ENCODE measurements around the gene KRT13.

Gene KRT13

GRCh38 chr17:41468346-41468745 lies 37.1 kb downstream of the KRT13 start:
- TF ChIP-seq CTCF (IDR thresholded peaks at IDR 0.05; ENCODE audit: low read depth, low read length) = no peak
- no peak for DNase-seq (ENCODE audit: low read depth in 2 of 2)

GRCh38 chr17:41467561-41467960 lies 37.9 kb downstream of the KRT13 start:
- TF ChIP-seq CTCF (IDR thresholded peaks at IDR 0.05; ENCODE audit: low read depth, low read length) = no peak
- no peak overlapping the region for H3K4me3 ChIP-seq (replicated peaks in 1 of 2; ENCODE audit: low read depth in 2 of 2, low read length in 2 of 2)
- peak in 1 of 2 donors; percentile 75 for DNase-seq (ENCODE audit: low read depth in 2 of 2)

More at GRCh38 chr17:41468346-41468745, 37.1 kb downstream of the KRT13 start:
- no peak overlapping the region for H3K4me3 ChIP-seq (replicated peaks in 1 of 2; ENCODE audit: low read depth in 2 of 2, low read length in 2 of 2)

- no peak within 1 kb of the TSS for H3K4me3 ChIP-seq (replicated peaks in 1 of 2; ENCODE audit: low read depth in 2 of 2, low read length in 2 of 2)
- TF ChIP-seq CTCF (IDR thresholded peaks at IDR 0.05; ENCODE audit: low read depth, low read length) = no peak
- no peak for DNase-seq (ENCODE audit: low read depth in 2 of 2)
These were observed 38.4 kb downstream of the KRT13 start, which contains the start of gene KRT32 for GRCh38 chr17:41466988-41467387. Gene KRT32 (minus strand): TSS chr17:41467386. CDS start chr17:41467325, 61 bp downstream.

- no peak for TF ChIP-seq CTCF (IDR thresholded peaks at IDR 0.05; ENCODE audit: low read depth, low read length)
- no peak overlapping the region for H3K4me3 ChIP-seq (replicated peaks in 1 of 2; ENCODE audit: low read depth in 2 of 2, low read length in 2 of 2)
- peak; percentile 67 to 90 for DNase-seq (ENCODE audit: low read depth in 2 of 2)
These were observed 40.7 kb downstream of the KRT13 start for GRCh38 chr17:41464682-41465081.

GRCh38 chr17:41464173-41464572 lies 41.2 kb downstream of the KRT13 start:
- H3K4me3 ChIP-seq (replicated peaks in 1 of 2; ENCODE audit: low read depth in 2 of 2, low read length in 2 of 2) = no peak overlapping the region
- TF ChIP-seq CTCF (IDR thresholded peaks at IDR 0.05; ENCODE audit: low read depth, low read length) = no peak
- DNase-seq (ENCODE audit: low read depth in 2 of 2) = no peak

GRCh38 chr17:41463746-41464145 lies 41.7 kb downstream of the KRT13 start:
- no peak overlapping the region for H3K4me3 ChIP-seq (replicated peaks in 1 of 2; ENCODE audit: low read depth in 2 of 2, low read length in 2 of 2)
- DNase-seq (ENCODE audit: low read depth in 2 of 2) = no peak
- no peak for TF ChIP-seq CTCF (IDR thresholded peaks at IDR 0.05; ENCODE audit: low read depth, low read length)

- no peak for DNase-seq (ENCODE audit: low read depth in 2 of 2)
- no peak for TF ChIP-seq CTCF (IDR thresholded peaks at IDR 0.05; ENCODE audit: low read depth, low read length)
- no peak overlapping the region for H3K4me3 ChIP-seq (replicated peaks in 1 of 2; ENCODE audit: low read depth in 2 of 2, low read length in 2 of 2)
These were observed 42.7 kb downstream of the KRT13 start for GRCh38 chr17:41462705-41463104.
